NCI-H446 (cell line): Measurements from ENCODE around the gene SIGLECL1.

Experiments used
- DNase-seq, 2 experiments: peaks; one replicate each; lab custom pipeline; 2025; lab: John Stamatoyannopoulos, UW

SIGLECL1 gene

GRCh38 chr19:51295382-51296126, 44.7 kb downstream of the SIGLECL1 start:
- no peak for DNase-seq

- DNase-seq = peak in 1 of 2 experiments; percentile 4
These were observed 45.6 kb downstream of the SIGLECL1 start for GRCh38 chr19:51296336-51297093.

GRCh38 chr19:51297406-51297805, 46.5 kb downstream of the SIGLECL1 start:
- no peak for DNase-seq

GRCh38 chr19:51301266-51301665, 50.4 kb downstream of the SIGLECL1 start:
- no peak for DNase-seq

- no peak for DNase-seq
These were observed 54.6 kb downstream of the SIGLECL1 start for GRCh38 chr19:51305479-51305878.

DNA sequence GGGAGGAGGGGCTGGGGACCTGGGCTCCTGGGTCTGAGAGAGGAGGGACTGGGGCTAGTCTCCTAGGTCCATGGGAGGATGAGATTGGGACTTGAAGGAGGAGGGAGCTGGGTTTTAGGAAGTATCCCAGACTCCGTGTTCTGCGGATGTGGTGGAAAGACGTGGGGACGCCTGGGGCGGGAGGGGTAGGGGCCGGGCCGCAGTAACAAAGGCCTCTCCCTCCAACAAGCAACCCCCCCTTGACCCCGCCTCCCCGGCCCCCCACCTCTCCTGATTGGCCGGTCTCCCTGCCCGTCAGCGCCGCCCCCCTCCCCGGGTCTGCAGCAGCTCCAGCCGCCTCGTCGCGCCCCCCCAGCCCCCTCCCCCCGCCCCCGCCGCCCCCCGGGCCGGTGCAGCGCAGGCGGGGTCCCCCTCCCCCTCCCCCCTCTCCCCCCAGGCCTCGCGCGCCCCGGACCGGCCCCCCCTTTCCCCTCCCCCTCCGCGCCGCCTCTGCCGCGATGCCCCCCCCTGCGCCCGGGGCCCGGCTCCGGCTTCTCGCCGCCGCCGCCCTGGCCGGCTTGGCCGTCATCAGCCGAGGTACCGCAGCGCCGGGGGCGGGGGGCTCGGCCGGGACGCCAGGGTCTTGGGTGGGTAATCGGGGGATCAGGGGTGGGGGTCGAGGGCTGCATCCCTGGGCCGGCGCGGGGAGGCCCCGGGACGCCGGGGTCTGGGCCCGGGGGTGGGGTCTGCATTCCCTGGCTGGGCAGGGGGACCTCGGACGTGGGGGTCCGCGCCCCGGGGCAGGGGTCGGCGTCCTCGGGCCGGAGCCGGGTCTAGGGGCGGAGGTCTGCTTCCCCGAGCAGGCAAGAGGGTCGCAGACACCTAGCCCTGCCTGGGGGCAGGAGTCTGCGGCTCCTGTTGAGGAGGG, 60.7 kb downstream of the SIGLECL1 start, which contains the start of gene IGLON5:
IGLON5 (plus strand) TSS at position 294 of the 907 bp plus-strand sequence; CDS start at position 498, 204 bp downstream.
- DNase-seq = no peak

- no peak for DNase-seq
These were observed 65.8 kb downstream of the SIGLECL1 start for GRCh38 chr19:51316688-51317087.

- no peak for DNase-seq
These were observed 66.5 kb downstream of the SIGLECL1 start for GRCh38 chr19:51317376-51317775.

GRCh38 chr19:51317968-51318367, 67.1 kb downstream of the SIGLECL1 start:
- no peak for DNase-seq
